C1 segment of cervical spinal cord (tissue), 14 donors: ENCODE measurements around the gene MRTFA.
A peak's percentile ranks its signal among the peaks of the same experiment; 100 is the strongest.

Experiments
- DNase-seq, 14 donors: peaks; one replicate each; lab custom pipeline; 2025; lab: John Stamatoyannopoulos, UW

Gene MRTFA

DNA sequence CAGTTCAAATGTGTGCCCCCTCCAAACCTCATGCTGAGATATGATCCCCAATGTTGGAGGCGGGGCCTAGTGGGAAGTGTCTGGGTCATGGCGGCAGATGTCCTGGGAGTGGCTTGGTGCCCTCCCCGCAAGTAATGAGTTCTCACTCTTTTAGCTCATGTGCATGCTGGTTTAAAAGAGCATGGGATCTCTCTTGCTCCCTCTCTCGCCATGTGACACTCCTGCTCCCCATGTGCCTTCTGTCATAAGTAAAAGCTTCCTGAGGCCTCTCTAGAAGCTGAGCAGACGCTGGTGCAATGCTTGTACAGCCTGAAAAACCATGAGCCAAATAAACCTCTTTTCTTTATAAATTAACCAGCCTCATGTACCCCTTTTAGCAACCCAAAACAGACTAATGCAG lies 167.3 kb downstream of the MRTFA start:
- no peak for DNase-seq

DNA sequence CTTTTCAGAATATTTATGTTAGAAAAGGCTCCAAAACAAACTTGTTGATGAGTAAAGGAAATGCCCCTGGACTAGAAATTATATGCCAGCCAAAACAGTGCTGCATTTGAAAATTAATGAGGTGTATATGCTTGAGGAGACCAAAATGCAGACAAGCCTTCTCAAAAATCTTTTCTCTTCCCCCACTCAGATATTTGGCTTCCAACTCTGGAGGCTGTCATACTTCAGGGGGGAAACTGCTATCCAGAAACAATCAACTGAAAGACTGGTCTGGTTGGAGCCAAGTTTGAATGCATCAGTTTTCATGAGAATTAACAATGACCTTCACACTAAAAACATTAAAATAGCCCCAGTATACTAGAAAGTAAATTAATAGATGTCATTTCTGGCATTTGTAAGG lies 167.9 kb downstream of the MRTFA start:
- no peak for DNase-seq

DNA sequence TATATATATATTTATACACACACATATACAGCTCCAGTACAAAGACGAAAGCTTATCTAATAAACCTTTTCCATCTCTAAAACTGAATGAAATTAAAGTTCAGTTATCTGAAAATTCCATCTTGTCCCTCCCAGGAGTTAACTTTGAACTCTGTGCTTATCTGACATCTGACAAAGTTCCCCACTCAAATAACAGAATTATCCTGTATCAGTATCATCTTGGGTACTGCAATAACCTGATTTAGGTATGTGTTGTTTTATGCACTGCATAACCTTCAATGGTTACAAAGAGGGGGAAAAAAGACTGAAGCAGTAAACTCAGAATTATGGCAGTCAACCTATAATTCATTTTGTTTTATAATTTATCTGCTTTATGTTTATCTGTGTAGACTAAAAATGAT lies 169.5 kb downstream of the MRTFA start:
- no peak for DNase-seq

DNA sequence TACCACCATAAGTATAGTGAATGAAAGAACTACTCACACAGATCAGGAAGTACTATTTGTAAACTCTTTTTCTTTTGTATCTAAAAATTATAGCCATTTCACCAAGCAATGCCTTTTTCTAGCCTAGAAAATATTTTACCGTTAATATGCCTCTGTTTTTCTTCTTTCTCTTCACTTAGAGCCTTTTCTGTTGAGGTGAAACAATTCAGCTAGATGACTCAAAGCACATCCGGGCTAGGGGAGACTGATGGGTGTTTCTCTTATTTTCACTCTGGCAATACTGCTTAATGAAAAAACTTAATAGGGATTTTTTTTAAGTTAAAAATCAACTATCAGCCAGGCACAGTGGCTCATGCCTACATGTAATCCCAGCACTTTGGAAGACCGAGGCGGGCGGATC lies 172.8 kb downstream of the MRTFA start:
- DNase-seq, result no peak

DNA sequence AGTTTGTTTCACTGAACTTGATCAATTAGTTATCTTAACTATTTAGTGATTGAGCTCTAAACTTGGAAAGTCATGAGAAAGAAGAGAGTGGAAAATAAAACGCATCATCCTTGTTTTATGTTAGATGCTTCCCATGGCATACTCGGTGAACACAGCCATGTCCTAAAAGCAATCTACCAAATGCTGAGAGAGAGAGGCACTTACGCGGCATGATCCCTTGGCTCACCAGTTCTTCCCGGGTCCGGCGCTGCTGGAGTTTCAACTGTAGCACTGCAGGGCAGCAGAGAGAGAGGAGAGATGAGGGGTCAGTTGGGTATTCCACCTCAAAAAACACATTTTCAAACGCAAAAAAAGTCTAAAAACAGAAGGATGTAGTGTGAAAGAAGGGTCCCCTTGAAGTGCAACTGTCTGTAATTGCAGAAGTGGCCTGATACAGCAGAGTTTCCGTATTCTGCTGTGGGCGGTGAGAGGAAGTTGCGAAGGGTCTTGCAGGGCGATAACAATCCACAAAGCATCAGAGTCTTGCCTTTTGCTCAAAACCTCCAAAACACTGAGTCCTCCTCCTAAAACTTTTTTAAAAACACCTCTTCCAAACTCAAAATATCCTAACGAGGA lies 173.4 kb downstream of the MRTFA start:
- DNase-seq, result peak in 2 of 14 donors; percentile 17 to 18

DNA sequence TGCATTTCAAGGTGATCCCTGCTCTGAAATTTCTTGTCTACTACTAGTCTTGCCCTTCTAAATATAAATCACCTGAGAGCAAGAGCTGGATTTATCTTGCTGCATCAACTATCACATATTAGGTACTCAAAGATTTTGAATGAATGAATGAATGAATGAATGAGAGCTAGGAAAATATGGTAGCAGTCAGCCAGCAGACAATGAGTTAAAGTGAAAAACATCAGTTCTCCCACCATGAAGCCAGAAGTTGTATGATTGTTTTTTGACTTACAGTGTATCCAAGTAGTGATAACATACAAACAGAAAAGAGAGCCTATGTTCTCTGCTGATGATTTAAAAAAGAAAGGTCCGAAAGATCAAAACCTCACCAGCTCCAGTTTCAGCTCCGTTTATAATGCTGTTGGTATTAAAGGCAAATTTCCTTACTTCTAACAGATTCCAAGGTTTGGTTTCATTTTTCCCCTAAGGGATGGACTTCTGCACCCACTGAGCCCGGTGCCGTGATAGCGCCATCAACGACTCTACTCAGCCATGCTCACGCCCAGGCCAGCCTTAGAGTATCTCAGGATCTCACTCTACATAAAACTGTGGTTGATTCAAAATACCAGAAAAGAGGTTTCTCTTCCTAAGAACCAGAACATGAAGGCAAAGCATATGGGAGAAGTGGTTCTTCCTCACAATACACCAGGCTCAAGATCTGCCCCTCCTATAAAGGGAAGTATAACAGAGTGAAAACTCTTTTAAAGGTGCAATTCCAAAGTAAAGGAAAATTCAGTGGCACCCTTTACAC lies 174.1 kb downstream of the MRTFA start:
- peak in 1 of 14 donors; percentile 3 for DNase-seq

DNA sequence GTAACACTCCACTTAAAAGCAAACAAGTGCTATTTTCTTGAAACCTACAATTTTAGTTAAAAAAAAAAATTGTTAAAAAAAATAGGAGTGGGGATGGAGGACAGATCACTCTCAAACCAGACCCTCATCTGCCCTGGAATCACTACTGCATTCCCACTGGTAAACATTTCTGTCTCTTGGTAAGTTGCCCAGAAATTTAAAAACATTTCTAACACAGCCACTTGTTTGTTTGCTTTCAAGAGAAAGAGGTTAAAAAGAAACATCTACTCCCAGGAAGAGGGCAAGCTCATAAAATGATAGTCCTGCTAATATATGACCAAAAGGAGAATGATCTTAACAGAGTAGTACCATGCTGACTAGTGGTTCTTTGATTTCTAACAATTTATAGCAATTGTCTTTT lies 182.8 kb downstream of the MRTFA start:
- no peak for DNase-seq

DNA sequence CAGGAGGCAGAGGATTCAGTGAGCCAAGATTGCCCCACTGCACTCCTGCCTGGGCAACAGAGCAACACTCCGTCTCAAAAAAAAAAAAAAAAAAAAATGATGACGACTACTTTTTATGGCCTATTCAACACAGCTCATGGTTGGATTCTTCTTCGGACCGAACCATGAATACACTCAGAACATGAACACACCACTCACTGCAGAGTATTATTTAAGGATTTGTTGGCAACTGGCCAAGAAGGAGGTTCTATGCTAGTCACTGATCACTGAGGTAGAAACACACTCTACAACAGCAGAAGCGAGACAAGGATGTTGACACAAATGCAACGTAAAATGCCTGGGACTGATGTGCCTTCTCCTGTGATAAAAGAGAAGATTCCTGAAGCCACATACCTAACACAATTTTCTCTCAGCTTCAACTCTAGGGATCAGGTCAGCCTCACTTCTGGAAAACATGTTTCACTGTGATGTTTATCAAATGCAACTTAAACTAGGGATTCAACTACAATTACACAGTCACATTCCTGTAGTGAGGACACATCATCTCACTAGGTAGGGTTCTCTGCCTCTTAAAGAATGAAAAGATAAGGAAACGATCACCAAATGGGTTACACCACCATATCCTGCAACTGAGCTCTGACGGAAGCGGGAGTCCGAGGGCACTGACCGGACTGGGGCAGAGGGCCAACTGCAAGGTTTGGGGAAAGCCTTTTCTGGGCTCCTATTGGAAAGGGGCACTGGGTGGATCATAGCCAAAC lies 183.6 kb downstream of the MRTFA start:
- no peak for DNase-seq

DNA sequence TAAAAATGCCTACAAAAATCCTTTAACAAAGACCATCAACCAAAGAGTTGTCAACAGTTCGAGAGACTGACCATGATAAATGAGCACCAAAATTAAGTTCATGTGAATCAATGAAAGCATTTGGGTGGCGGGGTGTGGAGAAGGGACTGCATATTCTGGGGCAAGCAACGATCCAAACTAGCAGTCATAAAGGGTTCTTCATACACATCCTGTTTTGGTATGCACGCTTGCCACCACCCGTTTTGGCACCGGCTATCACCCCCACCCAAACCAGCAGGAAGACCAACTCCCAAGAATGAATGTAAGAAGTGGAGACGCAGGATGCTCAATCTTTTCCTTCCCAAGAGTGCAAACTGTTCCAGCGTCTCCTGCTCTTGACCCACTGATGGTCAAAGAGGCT lies 185.3 kb downstream of the MRTFA start:
- no peak for DNase-seq

DNA sequence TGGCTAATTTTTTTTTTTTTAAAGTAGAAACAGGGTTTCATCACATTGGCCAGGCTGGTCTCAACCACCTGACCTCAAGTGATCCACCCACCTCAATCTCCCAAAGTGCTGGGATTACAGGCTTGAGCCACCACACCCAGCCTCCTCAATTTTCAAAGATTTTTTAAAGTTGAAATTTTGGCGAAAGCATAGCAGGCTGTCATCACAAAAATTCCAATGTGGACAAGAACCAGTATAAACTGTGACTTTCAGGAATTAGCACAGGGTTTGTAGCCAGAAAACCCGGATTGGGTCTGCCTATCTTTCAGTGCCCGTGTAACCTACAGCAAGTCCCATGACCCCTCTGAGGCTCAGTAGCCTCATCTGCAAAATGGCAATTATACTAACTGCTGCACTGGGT lies 185.9 kb downstream of the MRTFA start:
- DNase-seq, result no peak

DNA sequence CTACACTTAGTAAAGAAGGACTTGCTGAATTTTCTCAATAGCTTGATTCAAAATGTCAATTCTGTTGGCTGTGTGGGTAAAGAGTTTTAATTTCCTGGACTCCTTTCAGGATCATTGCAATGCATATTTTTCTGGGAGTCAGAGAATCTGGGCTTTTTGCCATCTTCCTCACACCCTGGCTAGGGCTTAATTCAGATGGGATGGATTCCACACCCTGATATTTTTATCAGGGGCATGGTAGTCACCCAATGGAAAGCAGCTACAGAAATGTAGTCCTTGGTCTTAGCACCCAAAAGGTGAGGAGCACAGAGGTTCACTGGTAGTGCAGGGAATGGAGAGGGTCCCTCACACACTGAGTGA lies 186.9 kb downstream of the MRTFA start:
- DNase-seq, result peak in 1 of 14 donors; percentile 46

DNA sequence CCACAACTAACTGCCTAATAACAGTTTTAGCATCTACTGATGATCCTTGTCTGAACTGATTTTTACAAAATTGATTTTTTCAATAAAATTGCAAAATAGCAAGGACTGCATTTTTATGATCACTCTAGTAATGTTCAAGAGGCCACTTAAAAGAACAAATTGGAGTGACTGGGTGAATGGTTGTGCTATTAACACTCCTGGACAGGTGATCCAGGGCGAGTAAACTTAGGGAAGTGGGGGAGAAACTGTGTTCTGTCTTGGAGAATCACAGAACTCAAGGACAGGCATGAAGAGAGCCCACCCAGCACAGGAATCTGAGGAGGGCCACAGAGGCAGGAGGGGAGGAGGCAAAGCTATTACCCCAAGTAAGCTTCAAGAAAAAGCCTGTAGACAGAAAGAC lies 190.3 kb downstream of the MRTFA start:
- no peak for DNase-seq

DNA sequence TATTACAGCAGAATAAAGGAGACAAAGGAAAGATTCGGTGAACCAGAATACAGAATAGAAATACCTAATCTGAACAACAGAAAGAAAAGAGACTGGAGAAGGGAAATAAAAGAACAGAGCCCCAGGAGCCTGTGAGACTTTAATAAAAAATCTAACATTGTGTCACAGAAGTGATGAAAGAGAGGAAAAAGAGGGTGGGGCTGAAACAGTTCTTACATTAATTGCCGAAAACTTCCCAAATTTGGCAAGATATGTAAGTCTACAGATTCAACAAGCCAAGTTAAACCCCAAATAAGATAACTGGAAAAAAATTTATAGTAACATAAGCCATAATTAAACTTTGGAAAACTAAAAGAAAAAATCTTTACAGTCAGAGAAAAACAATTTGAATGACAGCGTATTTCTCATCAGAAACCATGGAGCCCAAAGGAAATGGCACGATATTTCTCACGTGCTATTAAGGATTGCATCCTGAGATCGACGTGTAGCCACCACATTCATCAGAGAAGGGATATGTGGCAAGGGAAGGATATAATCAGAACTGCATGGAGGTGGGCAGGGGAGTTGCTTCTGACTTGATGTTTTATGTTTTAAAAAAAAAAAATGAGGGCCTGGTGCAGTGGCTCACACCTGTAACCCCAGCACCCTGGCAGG lies 192.2 kb downstream of the MRTFA start:
- DNase-seq, result no peak

DNA sequence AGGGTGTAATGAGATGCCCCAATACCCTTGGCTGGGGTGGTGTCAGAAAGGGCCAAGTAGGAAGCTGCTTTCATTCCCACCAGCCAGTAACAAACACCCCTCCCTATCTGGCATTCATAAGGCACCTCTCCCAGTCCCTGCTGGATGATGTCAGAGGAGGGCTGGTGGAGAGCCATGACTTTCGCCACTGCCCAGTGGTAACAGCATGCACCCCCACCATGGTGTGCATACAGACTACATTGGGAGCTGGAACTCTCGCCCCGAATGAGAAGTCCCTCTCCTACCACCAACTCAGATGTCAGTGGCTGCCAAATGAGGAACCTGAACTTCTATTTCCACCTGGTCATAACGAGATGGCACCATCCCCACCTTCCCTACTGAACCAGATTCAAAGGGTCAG lies 192.8 kb downstream of the MRTFA start:
- DNase-seq, result no peak

DNA sequence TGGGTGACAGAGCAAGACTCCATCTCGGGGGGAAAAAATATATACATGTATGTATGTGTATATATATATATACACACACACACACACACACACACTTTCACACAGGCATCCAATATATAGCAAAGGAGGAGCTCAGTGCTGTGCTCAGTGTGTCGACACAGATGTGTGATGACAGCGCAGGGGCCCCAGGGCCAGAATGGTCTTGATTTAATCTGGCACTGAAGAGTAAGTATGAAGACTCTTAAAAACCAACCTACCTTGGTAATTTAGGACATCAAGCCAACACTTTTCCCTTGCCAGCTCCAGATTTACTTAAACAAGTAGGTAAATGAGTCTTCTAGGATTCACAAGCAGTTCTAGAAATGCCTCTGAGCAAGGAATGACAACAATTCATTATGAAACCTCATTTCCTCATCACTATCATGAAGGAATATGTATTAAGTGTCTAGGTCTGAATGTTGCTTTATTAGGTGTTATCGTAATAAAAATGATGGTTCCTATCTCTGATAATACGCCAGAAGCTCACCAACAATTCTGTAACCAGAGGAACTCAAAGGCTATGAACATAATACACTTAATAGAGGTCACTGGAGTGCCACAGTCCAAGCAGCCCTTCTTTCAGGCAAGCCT lies 194.6 kb downstream of the MRTFA start:
- DNase-seq, result no peak

DNA sequence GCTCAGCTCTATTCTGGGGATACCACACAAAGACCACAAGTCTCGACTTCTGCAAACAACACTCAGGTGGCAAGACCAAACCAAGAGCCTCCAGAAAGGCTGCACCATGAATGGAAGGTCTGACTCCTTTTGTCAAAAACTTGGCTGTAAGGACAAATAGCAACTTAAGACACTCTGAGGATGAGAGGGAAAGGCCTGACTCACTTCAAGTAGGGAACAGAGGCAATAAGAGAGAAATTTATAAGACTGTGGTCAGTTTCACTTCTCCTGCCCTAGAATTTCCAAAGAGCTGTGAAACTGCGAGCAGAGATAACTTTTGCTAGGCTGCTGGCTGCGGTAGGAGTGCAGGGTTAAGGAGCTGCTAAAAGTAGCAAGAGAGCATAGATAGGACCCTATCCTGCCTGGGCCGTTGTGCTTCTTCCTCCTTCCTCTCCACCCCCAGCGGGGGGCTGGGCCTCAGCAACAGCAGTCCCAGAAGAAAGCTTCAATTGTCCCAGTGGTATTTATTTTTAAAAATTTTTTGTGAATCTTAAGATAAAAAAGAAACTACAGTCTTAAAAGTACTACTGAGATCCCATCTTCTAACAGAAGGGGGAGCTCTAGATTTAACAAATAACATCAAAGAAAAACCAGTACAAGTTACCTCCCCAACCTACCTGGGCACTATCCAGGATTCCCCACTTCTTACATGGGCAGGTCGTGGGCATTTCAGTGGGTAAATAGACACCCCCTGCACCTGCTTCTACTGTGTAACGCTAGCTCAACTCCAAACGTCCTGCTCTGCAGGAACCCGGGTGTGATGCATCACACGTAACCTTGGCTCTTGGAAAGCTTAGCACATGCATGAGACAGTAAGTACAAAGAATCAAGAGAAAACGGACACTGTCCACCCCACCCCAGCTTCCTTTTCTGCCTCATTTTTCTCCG lies 199.8 kb downstream of the MRTFA start:
- DNase-seq, result peak in 9 of 14 donors; percentile 19 to 59 (median 44)

DNA sequence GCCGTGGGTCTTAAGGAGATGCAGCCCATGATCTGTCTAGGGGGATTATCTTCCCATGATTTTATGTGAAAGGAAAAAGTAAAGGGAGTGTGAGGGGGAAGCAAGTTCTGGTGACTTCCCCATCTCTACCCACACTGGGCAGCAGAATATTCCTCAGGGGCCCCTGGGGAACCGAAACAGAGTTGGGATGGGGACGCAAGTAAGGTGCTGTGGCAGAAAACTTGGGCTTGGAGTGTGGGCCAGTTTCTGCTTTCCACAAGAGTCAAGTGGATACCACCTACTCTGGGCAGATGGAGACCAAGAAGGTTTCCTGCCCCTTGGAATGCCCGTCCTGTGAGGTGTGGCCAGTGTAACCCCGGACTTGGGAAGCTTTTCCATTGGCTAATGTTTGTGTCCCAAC lies 201.8 kb downstream of the MRTFA start:
- DNase-seq, result no peak

DNA sequence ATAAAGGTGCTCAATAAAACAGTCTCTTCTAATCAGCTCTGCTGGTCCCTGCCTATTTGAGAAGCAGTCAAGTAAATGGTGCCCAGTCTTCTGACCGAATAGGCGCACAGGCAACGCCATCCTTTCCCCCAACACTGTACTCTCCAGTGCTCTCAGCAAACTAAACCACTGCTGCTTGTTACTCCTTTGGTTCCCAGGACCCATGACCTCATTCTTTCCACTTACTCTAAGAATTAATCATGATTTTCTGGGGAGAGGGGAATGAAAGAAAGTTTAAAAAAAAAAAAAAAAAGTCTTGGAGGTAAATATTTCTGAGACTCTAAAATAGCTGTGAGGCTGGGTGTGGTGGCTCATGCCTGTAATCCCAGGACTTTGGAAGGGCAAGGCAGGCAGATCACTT lies 202.4 kb downstream of the MRTFA start:
- no peak for DNase-seq

DNA sequence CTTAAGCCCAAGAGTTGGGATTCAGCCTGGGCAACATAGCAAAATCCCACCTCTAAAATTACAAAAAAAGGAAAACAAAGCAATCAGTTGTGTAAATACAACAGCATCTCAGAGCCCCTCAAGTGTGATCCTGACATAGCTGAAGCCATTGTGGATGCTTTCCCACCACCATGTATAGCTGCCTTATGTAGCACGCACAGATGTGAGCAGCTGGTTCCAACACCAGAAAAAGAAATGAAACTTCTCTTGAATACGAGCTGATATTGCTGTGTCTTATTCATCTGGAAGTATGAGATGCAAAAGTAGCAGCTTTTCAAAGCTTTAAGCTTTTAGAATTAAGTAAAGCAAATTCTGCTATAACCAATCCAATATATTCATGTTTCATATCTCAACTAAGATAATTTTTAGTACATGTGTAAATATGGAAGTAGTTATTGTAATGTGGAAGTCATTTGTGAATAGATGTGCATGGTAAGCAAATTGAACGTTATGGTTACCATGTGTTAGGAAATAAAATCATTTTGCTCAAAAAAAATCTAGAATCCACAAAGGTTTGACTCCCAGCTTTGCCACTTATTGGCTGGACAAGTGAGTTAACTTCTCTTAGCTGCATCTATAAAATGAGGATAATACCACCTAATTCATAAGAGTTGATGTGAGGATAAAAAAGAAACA lies 203.0 kb downstream of the MRTFA start:
- DNase-seq, result no peak

DNA sequence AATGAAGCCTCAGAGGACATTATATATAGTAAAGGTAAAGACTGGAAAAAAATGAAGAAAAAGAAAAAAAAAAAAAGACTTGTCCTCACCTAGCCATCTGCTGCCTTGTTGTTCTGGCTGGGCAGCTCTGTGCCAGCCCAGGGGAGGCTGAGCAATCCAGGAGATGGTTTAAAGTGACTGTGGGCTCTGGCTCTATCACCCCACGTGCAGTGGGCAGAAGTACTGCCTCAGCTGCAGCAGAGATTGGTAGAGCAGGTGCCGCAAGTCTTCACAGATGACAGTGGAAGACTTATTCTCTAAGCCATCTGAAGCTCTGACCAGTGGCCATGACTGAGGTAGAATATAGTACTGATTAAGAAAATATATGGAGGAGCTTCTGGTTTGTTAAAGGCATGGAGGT lies 203.9 kb downstream of the MRTFA start:
- peak in 1 of 14 donors; percentile 47 for DNase-seq
